Endothelial cell of umbilical vein (primary cell): ENCODE measurements around the gene WHRN.

Experiments used
- EZH2 ChIP-seq: IDR thresholded peaks from 2 replicates; pipeline ENCODE4 v1.6.1; 2012; ENCODE audit warnings: borderline replicate concordance, low read depth, mild to moderate bottlenecking, moderate library complexity, low read length, inconsistent platforms; ENCODE audit not compliant: severe bottlenecking
- FOS ChIP-seq: IDR thresholded peaks from 2 replicates; pipeline ENCODE4 v1.6.1; 2011; ENCODE audit warnings: mild to moderate bottlenecking, low read length, moderate library complexity, borderline replicate concordance; ENCODE audit not compliant: insufficient read depth
- GATA2 ChIP-seq: IDR thresholded peaks from 2 replicates; pipeline ENCODE4 v1.7.0; 2011; ENCODE audit warnings: low read depth, mild to moderate bottlenecking, moderate library complexity, mixed read lengths, low read length; ENCODE audit not compliant: insufficient read length, insufficient read depth
- JUN ChIP-seq: IDR thresholded peaks from 2 replicates; pipeline ENCODE4 v1.6.1; 2011; ENCODE audit warnings: borderline replicate concordance, low read depth; ENCODE audit not compliant: insufficient read length, insufficient read depth
- MYC ChIP-seq: IDR thresholded peaks from one replicate; pipeline ENCODE4 v1.6.1; 2011; ENCODE audit warnings: mild to moderate bottlenecking, low read depth, low read length
- POLR2A ChIP-seq: IDR thresholded peaks from 2 replicates; pipeline ENCODE4 v1.6.1; 2012; ENCODE audit warnings: low read depth, mild to moderate bottlenecking, control low read depth, low read length
- POLR2AphosphoS5 ChIP-seq: IDR thresholded peaks from 2 replicates; pipeline ENCODE4 v1.6.1; 2012; ENCODE audit warnings: low read depth, mild to moderate bottlenecking, control low read depth, low read length, moderate library complexity; ENCODE audit not compliant: insufficient read depth
- TF ChIP-seq, protein P1 (sequence below), 2 donors: IDR thresholded peaks; 1 replicate in 1 of 2; 2 replicates in 1 of 2; pipeline ENCODE4 v1.5.1; 2011; ENCODE audit warnings: low read length in 2 of 2, mild to moderate bottlenecking in 2 of 2, moderate library complexity in 2 of 2, control low read depth in 1 of 2, inconsistent platforms in 1 of 2, low read depth in 1 of 2; ENCODE audit not compliant: insufficient read depth in 1 of 2; ENCODE audit errors: extremely low read depth in 1 of 2
- TF ChIP-seq, protein P2 (sequence below): IDR thresholded peaks from 2 replicates; pipeline ENCODE4 v1.6.1; 2011; ENCODE audit not compliant: insufficient read depth, insufficient read length

DNA sequence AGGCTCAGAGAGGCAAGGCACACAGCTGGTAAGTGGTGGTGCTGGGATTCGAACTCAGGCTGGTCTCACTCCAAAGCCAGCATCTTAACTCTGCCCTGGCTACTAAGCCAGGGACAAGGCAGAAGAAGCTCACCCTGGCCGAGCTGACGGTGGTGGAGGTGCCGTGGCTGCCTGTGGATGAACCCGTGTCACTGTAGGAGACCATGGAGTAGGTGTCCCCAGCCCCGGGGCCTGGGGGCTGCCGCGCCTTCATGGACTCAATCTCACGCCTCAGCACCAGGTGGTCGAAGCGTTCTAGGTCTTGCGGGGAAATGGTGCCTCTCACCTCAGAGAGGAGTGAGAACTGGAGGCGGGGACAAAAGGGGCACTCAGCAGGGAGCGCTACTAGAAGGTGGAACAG, 82.1 kb downstream of the WHRN start:
- TF ChIP-seq, protein P1, sequence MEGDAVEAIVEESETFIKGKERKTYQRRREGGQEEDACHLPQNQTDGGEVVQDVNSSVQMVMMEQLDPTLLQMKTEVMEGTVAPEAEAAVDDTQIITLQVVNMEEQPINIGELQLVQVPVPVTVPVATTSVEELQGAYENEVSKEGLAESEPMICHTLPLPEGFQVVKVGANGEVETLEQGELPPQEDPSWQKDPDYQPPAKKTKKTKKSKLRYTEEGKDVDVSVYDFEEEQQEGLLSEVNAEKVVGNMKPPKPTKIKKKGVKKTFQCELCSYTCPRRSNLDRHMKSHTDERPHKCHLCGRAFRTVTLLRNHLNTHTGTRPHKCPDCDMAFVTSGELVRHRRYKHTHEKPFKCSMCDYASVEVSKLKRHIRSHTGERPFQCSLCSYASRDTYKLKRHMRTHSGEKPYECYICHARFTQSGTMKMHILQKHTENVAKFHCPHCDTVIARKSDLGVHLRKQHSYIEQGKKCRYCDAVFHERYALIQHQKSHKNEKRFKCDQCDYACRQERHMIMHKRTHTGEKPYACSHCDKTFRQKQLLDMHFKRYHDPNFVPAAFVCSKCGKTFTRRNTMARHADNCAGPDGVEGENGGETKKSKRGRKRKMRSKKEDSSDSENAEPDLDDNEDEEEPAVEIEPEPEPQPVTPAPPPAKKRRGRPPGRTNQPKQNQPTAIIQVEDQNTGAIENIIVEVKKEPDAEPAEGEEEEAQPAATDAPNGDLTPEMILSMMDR (IDR thresholded peaks at IDR 0.05; ENCODE audit: extremely low read depth in 1 of 2, insufficient read depth in 1 of 2, low read depth in 1 of 2, low read length in 2 of 2), result no peak
- TF ChIP-seq POLR2AphosphoS5 (no peak), POLR2A (no peak), EZH2 (no peak), MYC (no peak), JUN (no peak), FOS (no peak), GATA2 (no peak)
- TF ChIP-seq, protein P2, sequence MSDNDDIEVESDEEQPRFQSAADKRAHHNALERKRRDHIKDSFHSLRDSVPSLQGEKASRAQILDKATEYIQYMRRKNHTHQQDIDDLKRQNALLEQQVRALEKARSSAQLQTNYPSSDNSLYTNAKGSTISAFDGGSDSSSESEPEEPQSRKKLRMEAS, result no peak
